Vagina (tissue), 2 donors: Measurements from ENCODE around the gene NCBP1.

Experiments used
- CTCF ChIP-seq, 3 experiments: fragments of 450-650 bp in 2 of 3; fragments of 200-600 bp in 1 of 3; sonication (generic) in 1 of 3; IDR thresholded peaks; one replicate each; pipeline ENCODE4 v1.5.1; 2017 to 2019; ENCODE audit warnings: antibody characterized with exemption in 3 of 3, mild to moderate bottlenecking in 2 of 3, moderate library complexity in 2 of 3
- POLR2A ChIP-seq, 2 donors: fragments of 450-650 bp; IDR thresholded peaks; one replicate each; pipeline ENCODE4 v1.6.1; 2017; ENCODE audit warnings: antibody characterized with exemption in 2 of 2, mild to moderate bottlenecking in 2 of 2, moderate library complexity in 2 of 2

GRCh38 chr9:97615439-97616072, 18.1 kb upstream of the NCBP1 start:
- TF ChIP-seq CTCF (IDR thresholded peaks at IDR 0.05) (peak; percentile 75 to 84 (median 83)), POLR2A (IDR thresholded peaks at IDR 0.05) (no peak)
